Hindlimb muscle (tissue), 1 donor: ENCODE data around the gene MYO16. TPM values are rescaled to one million over a fixed set of nuclear protein-coding genes. Genes with fewer than 3 reads are reported as not detected.
A peak's percentile ranks its signal among the peaks of the same experiment; 100 is the strongest.
"Not testable (repeated sequence)": the region's sequence is repeated elsewhere in the genome, so short reads cannot be mapped to it uniquely, and the experiment has no call there.

Source experiments
- DNase-seq: peaks from one replicate; pipeline ENCODE4 v3.0.0-alpha.2; 2013
- polyA plus RNA-seq: library from polyadenylated mRNA; unstranded; fragments of 120-200 nt; gene quantifications from one replicate; pipeline ENCODE4 v1.2.1, GENCODE V29; 2013; ENCODE audit not compliant: insufficient read length

Gene MYO16
- polyA plus RNA-seq, 1 donor: 27.9 TPM

DNA sequence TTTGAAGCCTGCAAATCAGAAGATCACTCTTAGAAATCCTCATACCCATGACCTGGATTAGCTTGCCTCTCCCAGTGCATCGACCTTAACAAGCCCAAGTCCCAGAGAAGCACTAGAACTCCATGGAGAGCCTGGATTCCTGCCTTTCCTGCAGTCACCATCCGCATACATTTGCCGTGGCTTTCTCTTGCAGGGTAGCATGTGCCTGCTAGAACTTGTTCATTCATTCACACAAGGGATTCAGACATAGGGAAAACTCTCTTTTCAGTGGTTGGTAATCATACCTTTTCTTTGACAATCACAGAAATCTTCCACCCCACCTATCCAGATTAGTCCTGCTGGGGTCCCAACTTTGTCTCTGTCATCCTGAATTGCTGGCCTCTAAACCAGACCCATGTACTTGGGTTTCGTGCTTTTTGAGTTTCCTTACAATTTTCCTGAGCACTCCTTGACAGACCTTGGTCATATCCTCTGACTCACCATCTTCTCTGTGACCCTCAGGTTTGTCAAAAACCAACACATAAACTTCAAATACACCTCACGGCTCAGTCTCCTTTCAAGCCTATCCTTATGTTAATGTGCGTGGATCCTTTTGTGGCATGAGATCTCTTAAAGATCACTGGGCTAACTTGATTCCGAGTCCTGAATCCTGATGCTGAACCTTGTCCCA is 355.0 kb downstream of the MYO16 start:
- DNase-seq: no peak

DNA sequence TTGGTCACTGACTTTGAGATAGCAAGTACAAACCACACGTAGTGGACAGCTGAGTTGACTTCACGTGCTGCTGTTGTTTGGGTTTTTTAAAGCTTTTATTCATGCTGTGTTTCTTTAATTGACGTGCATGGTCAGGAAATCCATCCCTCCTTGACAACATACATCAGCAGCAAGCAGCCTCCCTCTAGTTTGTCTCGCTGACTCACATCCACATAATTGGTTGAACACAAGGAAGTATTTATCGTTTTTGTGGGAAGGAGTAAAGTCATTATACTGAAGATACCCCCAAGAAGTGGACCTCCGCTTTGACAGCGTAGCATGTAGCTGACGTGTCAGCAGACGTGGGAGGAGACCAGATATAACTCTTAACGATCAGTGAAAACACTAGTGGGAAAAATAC is 355.8 kb downstream of the MYO16 start:
- DNase-seq: no peak

DNA sequence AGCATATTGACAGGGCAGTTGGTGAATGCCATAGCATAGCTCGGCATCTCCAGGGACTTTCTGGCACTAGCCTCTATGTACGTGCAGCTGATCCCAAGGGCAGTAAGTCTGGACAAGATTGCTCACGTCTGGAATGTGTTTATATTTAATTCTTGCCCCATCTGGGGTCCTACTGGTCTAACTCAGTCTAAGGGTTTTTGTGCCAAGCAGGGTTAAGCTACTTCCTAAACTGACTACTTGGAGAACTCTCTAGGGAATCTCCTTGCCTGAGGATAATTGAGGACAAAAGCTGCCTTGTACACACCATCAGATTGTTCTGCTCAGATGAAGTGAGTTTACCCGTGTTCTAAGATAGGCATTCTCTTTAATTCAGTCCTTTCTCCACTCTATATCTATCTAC is 358.1 kb downstream of the MYO16 start:
- DNase-seq: no peak

DNA sequence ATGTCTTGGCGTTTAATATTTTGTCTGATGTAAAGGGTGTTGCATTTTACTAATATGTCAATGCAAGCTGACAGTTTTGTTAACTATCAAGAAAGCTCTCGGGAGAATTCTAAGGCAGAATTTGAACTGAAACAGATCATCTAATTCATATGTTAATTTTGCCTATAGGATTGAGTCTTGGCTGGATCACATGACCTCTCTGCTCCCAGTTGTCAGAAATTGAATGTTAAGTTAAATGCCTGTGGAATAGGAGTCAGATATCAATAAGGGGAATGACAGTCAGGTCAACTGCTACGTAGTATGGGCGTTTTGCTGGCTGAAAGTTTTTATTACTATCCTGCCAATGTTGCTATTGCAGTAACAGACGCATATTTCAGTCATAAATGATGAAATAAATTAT is 358.5 kb downstream of the MYO16 start:
- no peak for DNase-seq

DNA sequence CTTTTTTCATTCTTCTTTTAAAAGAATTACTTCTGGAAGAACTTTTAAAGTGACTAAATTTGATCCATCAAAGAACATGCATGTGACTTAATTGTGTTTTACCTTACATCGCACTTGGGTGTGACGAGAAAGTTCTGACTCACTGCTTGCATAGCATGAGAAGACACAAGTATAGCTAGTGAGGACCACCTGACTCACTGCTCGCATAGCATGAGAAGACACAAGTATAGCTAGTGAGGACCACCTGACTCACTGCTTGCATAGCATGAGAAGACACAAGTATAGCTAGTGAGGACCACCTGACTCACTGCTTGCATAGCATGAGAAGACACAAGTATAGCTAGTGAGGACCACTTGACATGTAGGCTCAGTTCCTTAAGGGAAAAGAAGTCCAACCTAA is 362.0 kb downstream of the MYO16 start:
- DNase-seq: not testable (repeated sequence)

DNA sequence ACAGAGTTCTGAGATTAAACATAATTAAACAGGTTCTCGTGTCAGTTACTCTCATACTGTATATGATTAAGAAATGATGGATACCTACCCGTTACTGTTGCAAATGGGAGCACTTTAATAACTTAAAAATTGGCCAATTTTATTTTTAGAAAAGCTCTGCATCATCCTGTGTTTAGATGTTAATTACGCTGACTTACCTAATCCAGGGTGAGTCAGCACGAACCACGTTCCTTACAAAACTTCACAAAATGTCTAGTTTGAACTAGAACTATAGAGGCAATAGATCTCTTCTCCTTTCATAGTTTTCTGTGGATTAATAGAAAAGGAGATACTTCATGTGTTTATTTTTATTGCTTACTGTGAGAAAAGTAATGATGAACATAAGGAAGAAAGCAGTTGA is 363.9 kb downstream of the MYO16 start:
- no peak for DNase-seq

DNA sequence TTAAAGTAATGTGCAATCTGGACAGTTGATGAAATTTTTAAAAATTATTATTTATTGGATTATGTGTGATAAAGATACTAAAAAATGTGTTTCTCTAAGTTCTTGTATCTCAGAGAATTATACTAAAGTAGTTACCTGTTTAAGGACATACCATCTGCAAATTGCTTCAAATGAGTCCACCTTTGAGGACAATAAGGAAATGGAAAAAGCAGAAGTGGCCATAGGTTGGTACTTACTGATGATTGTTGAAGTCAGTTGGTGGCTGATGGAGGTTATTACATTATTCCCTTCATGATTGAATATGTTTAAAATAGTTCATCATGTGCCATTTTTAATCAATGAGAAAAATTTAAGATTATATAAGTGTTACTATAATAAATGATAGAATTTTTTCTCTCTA is 367.0 kb downstream of the MYO16 start:
- DNase-seq: no peak

DNA sequence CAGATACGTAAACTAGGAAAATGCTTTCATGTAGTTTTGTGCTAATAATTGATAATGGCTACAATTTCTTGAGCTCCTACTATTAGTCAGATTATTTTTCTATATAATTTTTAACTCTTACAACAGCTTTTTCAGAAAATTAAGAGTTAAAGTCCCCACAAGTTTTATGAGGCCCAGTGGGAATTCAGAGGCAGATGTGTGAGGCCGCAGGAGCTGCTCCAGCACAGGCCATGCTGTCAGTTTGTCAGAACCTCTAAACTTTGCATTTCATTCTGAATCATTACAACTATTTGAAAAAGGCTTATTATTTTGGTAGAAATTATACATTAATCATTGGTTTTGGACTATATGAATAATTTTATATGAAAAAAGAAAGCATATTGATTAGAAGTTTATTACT is 370.8 kb downstream of the MYO16 start:
- DNase-seq: no peak

DNA sequence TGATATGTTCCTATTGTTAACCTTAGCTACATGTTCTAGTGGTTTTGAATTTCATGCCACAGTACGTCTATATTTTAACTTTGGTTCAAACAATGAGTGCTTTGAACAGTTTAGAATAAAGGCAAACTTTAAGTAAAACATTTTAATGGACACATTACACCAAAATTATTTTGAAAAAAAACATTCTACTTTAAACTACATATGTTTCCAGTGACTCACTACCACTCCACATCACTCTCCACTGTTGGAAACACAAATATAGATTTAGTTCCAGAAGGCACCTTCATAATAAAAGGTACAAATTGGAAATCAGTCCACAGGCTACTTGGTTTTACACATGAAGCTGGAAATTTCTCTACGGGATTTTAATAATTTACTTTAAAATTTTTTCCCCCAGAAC is 373.5 kb downstream of the MYO16 start:
- no peak for DNase-seq

DNA sequence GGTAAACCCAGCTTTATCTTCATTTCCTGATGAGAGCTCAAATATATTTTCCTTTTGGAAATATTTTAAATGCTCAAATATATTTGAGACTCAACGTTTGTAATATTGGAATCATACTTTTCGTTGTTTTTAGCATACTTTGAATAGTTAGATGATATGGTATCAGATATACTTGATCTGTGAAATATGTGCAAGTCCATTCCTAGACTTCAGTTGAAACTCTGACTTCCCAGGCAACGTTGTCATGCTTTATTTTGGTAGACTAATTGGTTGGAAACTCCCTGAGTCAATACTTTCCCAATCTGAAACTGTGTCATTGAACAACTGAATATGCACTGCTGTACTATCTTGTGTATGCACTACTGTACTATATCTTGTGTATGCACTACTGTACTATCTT is 378.5 kb downstream of the MYO16 start:
- DNase-seq: no peak

DNA sequence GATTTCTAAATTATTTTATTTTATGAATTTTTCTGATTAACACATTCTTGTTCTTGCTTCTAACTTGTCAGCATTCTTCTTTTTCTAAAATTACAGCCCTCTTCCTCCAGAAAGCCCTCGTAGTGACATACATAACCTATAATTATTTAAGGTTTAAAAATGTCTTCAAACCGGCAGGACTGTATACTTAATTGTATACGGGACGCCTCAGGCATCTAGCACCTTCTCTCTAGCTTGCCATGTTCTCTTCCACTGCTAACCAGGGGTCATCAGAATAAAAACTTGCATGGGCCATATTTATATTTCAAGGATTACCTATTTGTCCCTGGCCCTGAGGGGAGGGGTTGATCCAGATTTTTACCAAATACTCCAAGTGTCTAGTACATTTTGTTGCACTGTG is 380.3 kb downstream of the MYO16 start:
- no peak for DNase-seq

DNA sequence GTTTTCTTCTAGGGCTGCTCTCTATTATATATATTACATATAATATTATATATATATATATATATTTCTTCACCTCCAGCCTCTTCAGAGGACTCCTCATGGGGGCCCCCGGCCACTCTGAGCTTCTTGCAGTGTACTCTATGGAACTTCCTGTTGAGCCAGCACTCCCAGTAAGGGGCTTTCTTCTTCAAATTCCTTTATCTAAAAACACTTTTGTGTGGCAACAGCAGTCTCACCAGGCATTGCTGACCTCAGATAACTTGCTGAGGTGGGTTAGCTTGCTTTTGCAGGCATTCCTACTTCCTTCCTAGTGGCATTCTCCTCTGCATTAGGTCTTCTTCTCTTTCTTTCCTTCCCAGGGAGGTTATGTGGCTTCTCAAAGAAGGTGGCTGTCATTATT is 381.5 kb downstream of the MYO16 start:
- DNase-seq: no peak

DNA sequence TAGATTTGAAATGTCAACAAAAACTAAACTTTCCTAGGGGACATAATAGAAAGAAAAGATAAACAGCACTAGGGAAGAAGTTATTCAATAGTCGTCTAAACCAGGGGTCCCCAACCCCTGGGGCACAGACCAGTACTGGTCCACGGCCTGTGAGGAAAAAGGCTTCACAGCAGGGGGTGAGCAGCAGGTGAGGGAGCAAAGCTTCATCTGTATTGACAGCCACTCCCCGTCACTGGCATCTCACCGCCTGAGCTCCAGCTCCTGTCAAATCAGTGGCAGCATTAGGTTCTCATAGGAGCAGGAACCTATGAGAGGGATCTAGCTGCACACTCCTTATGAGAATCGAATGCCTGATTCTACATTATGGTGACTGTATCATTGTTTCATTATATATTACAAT is 382.7 kb downstream of the MYO16 start:
- no peak for DNase-seq

DNA sequence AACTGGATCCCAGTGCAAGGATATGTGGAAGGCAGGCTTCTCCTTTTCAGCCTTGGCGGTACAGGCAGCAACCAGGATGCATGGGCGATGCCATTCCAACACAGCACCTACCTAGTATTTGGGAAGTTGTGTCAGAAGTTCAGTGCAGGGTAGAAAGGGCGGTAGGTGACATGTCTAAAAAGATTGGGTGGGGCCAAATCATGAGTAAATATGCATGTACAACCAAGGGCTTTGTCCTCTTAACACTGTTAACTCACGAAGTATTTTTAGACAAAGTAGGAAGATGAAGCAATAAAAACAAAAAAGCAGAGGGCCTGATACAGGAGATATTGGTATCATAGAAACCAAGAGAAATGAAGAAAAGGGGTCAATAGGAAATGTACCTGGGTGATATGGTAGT is 392.1 kb downstream of the MYO16 start:
- no peak for DNase-seq

DNA sequence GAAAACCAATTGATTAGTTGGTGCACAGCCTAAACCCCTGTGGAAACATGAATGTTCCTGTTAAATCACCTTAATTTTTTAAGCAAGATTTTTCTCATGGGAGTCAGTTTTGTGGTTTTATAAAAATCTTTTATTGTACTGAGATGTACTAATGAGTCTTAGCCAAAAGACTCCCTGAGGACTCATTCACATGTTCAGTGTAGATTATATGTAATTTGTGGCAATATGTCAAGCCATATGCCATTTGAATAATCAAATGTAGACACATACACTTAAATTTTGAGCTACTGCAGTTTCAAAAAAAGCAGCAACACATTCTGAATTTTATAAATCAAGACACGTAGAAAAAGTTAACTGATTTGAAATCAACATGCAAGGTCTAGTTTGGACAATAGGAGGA is 395.2 kb downstream of the MYO16 start:
- DNase-seq: no peak

DNA sequence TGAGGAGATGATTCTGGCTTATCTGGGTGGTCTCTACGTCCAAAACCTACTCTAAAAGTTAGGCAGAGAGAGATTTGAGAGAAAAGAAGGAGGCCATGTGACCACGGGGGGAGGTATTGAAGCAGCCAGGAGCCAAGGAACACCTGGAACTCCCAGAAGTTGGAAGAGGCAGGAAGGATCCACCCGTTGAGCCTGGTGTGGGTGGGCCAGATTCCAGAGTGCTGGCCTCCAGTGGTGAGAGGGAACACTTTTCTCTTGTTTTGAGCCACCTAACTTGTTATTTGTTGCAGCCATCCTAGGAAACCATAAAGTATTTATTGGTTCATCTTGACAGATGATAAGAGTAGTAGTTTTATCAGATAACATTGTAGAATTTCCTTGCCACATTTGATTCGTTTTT is 396.9 kb downstream of the MYO16 start:
- DNase-seq: no peak

DNA sequence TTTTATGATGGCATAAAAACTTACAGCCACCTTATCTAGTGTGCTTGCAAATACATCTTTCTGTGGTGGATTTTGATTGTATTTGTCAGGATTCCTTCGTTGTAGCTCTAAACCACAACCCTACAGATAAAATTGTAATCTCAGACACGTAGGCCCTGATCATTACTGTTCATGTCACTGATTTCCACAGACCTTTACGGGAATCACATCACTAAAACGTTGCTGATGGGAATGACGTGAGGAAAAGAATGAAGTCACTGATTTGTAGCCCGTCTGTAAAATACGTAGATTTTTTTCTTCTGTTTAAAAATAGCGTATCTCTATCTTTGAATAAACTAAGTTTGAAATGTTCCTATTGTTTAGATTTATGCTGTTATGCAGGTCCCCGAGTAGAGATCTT is 399.2 kb downstream of the MYO16 start:
- DNase-seq: no peak

DNA sequence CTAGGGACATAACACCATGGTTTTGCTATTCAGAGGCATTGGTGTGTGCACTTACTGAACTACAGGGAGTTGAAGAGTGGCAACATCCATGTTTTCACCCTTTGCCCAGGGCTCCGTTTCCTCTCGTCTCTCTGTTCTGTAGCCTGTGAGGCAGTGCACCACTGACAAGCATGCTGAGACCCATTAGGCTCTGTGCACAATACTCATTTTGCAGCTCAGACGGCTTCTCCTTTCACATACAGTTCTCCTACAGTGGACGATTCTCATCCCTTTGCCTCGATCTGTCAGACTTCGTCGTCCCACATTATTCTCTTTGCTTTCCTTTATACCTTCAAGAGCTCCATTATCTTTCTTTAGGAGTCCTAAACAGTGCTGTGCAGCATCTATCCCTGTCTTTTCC is 403.7 kb downstream of the MYO16 start:
- DNase-seq: no peak

DNA sequence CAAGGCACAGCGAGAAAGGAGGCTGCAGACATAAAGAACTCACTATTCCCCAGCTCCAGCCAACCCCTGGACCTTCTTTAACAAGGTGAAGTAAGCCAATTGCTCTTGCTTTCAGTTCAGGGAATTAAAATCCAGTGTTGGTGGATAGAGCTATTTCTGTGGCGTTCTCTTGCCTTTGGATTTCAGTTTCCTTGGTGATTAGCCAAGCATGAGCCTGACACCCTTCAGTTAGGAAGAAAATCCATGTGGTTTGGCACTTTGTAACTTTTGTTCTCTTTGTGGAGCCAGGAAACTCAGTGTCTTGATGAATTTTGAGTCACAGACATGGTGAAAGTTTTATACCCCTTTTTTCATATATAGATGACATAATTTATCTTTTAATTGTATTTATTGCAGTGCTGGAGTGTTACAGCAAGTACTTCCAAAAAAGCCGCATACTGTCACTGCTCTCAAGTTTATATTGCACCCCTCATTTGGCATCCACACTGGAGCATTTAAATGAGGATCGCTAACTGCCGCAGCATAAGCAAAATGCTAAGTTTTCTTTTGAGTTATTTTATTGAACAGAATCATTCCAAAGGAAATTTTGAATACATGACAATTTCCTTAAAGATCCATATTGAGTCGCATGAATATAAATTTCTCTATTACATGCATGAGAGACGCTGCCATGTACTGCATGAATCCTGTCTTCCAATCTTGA is 406.8 kb downstream of the MYO16 start:
- peak; percentile 16 for DNase-seq

DNA sequence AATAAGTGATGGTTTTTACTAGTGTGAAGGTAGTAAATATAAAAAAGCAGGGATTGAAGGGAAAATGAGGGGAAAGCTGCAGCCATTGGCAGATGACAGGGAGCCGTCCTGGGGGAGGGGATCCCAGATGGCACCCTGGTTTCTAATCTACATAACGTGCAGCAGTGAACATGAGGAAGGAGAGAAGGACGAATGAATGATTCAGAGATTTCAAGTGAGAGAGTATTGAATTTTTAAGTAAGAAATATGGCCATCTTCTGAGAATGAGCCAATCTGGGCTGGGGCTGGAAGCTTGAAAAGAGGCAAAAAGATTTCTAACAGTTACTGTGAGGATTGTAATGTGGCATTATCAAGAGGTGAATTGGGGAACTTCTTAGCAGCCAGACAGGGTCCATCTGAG is 414.2 kb downstream of the MYO16 start:
- DNase-seq: no peak

DNA sequence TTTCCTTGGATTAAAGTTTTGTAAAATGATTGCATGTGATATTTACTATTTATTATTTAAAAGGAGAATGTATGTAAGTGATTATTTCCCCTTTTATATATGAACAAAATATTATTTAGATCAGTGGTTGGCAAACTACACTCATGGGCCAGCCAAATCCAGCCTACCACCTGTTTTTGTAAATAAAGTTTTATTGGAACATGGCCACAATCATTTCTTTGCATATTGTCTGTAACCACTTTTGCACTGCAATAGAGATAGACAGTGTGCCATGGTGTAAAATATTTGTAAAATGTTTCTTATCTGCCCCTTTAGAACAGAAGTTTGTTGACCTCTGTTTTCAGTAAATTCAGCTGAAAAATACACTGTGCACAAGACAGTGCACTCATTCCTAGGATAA is 426.4 kb downstream of the MYO16 start:
- no peak for DNase-seq

DNA sequence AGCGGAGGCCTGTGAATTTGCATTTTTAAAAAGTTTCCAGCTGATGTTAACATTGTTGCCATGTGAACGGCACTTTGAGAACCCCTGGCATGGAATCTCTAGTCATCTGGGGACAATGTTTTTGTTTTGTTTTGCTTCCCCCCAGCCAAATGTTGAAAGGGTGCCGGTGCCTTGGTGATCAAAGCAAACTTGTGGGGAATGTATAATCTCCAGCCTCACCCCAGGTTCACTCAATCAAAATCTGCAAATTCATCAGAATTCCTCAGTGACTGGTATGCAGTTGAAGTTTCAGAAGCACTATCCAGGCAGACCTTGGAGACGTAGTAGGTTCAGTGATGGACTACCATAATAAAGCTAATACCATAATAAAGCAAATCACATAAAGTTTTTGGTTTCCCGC is 428.7 kb downstream of the MYO16 start:
- no peak for DNase-seq

DNA sequence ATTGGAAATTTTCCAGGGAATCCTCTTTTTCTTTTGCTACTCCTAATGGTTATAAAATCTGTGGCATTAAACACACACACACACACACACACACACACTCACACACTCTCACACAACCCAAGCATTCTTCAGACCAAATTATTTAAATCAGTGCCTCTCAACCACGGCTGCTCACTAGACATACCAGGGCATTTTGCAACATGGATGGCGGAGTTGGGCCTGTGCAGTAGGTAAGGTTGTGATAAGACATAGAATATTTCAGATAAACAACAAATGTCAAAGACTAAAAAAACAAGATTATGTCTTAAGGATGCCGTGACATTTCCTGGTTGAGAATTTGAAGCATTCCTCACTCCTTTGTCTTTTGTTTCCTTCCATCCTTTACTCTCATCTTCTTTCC is 443.1 kb downstream of the MYO16 start:
- DNase-seq: no peak

DNA sequence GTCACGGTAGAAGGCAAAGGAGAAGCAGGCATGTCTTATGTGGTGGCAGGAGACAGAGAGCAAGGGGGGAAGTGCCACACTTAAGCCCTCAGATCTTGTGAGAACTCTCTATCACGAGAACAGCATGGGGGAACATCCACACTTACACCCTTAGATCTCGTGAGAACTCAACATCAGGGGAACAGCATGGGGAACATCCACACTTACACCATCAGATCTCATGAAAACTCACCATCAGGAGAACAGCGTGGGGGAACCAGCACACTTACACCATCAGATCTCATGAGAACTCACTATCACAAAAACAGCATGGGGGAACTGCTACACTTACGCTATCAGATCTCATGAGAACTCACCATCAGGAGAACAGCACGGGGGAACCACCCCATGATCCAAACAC is 445.0 kb downstream of the MYO16 start:
- no peak for DNase-seq

DNA sequence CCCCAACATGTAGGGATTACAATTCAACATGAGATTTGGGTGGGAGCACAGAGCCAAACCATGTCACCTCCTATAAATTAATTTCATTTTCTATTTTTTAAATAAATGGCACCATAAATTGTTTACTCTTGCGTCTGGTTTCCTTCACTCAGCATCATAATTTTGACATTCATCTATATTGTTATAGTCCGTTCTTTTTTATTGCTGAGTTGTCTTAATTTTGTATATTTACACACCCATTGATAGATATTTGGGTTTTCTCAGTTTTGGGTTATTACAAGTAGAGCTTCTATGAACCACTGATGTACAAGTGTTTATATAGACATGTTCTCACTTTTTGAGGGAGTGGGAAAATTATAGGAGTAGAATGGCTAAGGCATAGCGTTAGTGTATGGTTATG is 445.4 kb downstream of the MYO16 start:
- DNase-seq: no peak
